Measurements from ENCODE around the gene RREB1.

The RREB1 gene

GRCh38 chr6:7292596-7293255, 185.0 kb downstream of the RREB1 start:
- H3K27ac ChIP-seq (ENCODE audit: low read length), result no peak overlapping the region
- H3K27me3 ChIP-seq (ENCODE audit: insufficient read depth, low read length), result no peaks in the 10 kb centered on the region
- no peak overlapping the region for H3K9ac ChIP-seq (ENCODE audit: low read depth, low read length)
- peaks cover 99% of the 10 kb centered on the region for H3K36me3 ChIP-seq (ENCODE audit: insufficient read depth, low read depth, low read length)
- no peaks in the 10 kb centered on the region for H3K4me1 ChIP-seq (ENCODE audit: insufficient read depth, low read length)
- H3K9me3 ChIP-seq (ENCODE audit: insufficient read depth, low read depth, low read length), result no peaks in the 10 kb centered on the region
- H3K4me3 ChIP-seq (ENCODE audit: low read length), result no peak overlapping the region

GRCh38 chr6:7295916-7296315, 188.2 kb downstream of the RREB1 start:
- Histone ChIP-seq H3K9me3 (ENCODE audit: insufficient read depth, low read depth, low read length) (no peaks in the 10 kb centered on the region), H3K9ac (ENCODE audit: low read depth, low read length) (no peak overlapping the region), H3K4me1 (ENCODE audit: insufficient read depth, low read length) (no peaks in the 10 kb centered on the region), H3K36me3 (ENCODE audit: insufficient read depth, low read depth, low read length) (peaks cover 99% of the 10 kb centered on the region), H3K27me3 (ENCODE audit: insufficient read depth, low read length) (no peaks in the 10 kb centered on the region), H3K27ac (ENCODE audit: low read length) (no peak overlapping the region), H3K4me3 (ENCODE audit: low read length) (no peak overlapping the region)

DNA sequence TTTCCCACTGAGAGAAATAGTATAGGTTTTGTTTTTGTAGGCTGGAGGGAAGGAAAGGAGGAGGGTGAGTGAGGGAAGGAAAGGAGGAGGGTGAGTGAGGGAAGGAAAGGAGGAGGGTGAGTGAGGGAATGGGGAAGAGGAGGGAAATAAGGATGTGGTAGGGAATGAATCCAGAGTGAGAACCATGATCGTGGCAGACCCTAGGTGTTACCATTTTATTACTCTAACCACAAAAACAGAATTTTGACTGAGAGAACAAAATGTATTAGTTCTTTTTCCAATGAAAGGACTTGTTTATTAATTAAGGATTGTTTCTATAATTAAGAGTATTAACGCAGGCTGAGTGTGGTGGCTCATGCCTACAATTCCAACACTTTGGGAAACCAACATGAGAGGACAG, 188.8 kb downstream of the RREB1 start:
- Histone ChIP-seq H3K9me3 (ENCODE audit: insufficient read depth, low read depth, low read length) (no peaks in the 10 kb centered on the region), H3K36me3 (ENCODE audit: insufficient read depth, low read depth, low read length) (peaks cover 99% of the 10 kb centered on the region), H3K27me3 (ENCODE audit: insufficient read depth, low read length) (no peaks in the 10 kb centered on the region), H3K4me1 (ENCODE audit: insufficient read depth, low read length) (no peaks in the 10 kb centered on the region), H3K4me3 (ENCODE audit: low read length) (no peak overlapping the region), H3K27ac (ENCODE audit: low read length) (no peak overlapping the region), H3K9ac (ENCODE audit: low read depth, low read length) (no peak overlapping the region)

DNA sequence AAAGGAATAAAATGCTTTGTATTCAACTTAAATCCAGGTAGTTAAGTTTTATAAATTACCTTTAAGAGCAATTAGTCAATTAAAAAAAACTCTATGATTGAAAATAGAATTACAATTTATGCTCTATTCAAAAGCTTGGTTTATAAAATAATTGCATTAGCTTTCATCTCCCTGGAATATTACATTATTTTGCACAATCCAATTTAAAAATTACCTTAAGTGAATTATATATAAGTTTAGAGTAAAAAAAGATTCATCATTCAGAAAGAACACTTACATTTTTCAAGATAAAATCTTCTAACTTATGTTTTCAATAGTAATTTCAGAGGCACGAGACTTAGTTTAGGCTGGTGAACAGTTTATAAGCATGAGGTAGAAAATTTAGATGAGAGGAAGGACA, 190.4 kb downstream of the RREB1 start:
- Histone ChIP-seq H3K27ac (ENCODE audit: low read length) (no peak overlapping the region), H3K27me3 (ENCODE audit: insufficient read depth, low read length) (no peaks in the 10 kb centered on the region), H3K36me3 (ENCODE audit: insufficient read depth, low read depth, low read length) (peaks cover 99% of the 10 kb centered on the region), H3K9ac (ENCODE audit: low read depth, low read length) (no peak overlapping the region), H3K4me1 (ENCODE audit: insufficient read depth, low read length) (no peaks in the 10 kb centered on the region), H3K9me3 (ENCODE audit: insufficient read depth, low read depth, low read length) (no peaks in the 10 kb centered on the region), H3K4me3 (ENCODE audit: low read length) (no peak overlapping the region)

GRCh38 chr6:7300926-7301325, 193.2 kb downstream of the RREB1 start:
- H3K9me3 ChIP-seq (ENCODE audit: insufficient read depth, low read depth, low read length), result no peaks in the 10 kb centered on the region

More at GRCh38 chr6:7300926-7301325, 193.2 kb downstream of the RREB1 start:
- Histone ChIP-seq H3K27me3 (ENCODE audit: insufficient read depth, low read length) (no peaks in the 10 kb centered on the region), H3K9ac (ENCODE audit: low read depth, low read length) (no peak overlapping the region), H3K4me1 (ENCODE audit: insufficient read depth, low read length) (no peaks in the 10 kb centered on the region), H3K4me3 (ENCODE audit: low read length) (no peak overlapping the region), H3K36me3 (ENCODE audit: insufficient read depth, low read depth, low read length) (peaks cover 100% of the 10 kb centered on the region), H3K27ac (ENCODE audit: low read length) (no peak overlapping the region)

Measured in iPS-20b (cell line).